ENCODE results near the gene PEBP1. TPM values are rescaled to one million over a fixed set of nuclear protein-coding genes. Genes with fewer than 3 reads are reported as not detected.

PEBP1 gene
- total RNA-seq, 1 experiment from 2014 or later = 168 TPM

DNA sequence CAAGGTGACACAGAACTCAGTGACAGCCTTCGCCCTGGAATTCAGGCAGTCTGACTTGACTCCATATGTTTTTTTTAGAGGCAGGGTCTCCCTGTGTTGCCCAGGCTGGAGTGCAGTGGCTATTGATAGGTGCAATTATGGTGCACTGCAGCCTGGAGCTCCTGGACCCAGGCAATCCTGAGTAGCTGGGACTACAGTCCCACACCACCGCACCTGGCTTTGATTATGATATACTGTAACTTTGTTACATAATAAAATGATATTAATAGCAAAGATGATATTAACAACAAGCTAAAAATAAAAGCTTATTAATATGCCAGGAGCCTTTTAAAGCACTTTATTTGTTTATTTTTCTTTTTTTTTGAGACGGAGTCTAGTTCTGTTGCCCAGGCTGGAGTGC is 41.9 kb upstream of the PEBP1 start:
- no peaks in the 10 kb centered on the region for H3K36me3 ChIP-seq (ENCODE audit: control insufficient read depth, insufficient read depth, low read length)
- no peak for ATAC-seq
- 0 out of 2 replicates have a peak, but pooled peaks cover 4% of the 10 kb centered on the region for H3K4me1 ChIP-seq (ENCODE audit: control insufficient read depth, insufficient read depth, low read length)
- no peak overlapping the region for H3K27ac ChIP-seq (ENCODE audit: low read length)
- no TSS peak for BruUV-seq (replicated peaks)
- intact Hi-C loops (cut with micrococcal nuclease; ENCODE audit: unreplicated experiment) (no loop called here), in situ Hi-C loops (cut with HindIII; ENCODE audit: low pct_unique_long_range_greater_than_20kb, low sequenced_read_pairs) (no loop called here)
- no peak overlapping the region for H3K4me3 ChIP-seq (ENCODE audit: low read depth in 2 of 2, low read length in 2 of 2)
- TF ChIP-seq TCF7L2 (IDR thresholded peaks at IDR 0.05; ENCODE audit: low read depth, low read length) = no peak
- TF ChIP-seq CTCF (IDR thresholded peaks at IDR 0.05) = no peak
- TF ChIP-seq SIN3A (IDR thresholded peaks at IDR 0.05; ENCODE audit: borderline replicate concordance, insufficient read depth, low read depth, low read length) = no peak
- no peak for TF ChIP-seq REST (IDR thresholded peaks at IDR 0.05; ENCODE audit: insufficient read depth in 1 of 2, low read depth in 2 of 2, low read length in 1 of 2)
- TF ChIP-seq POLR2AphosphoS5 (IDR thresholded peaks at IDR 0.05; ENCODE audit: low read depth, low read length) = no peak
- no peaks in the 10 kb centered on the region for H3K9me3 ChIP-seq (ENCODE audit: control insufficient read depth, insufficient read depth, low read depth, low read length)
- CTCF ChIA-PET = no interaction called here
- DNase-seq (ENCODE audit: low read depth, low spot score) = no peak
- POLR2A ChIA-PET = interaction anchor here (0.7 kb wide), 1 partner anchor 26 kb away, joined by 8 read pairs; no protein-coding TSS in a partner anchor
- no peaks in the 10 kb centered on the region for H3K27me3 ChIP-seq (ENCODE audit: control insufficient read depth, insufficient read depth, low read length)

DNA sequence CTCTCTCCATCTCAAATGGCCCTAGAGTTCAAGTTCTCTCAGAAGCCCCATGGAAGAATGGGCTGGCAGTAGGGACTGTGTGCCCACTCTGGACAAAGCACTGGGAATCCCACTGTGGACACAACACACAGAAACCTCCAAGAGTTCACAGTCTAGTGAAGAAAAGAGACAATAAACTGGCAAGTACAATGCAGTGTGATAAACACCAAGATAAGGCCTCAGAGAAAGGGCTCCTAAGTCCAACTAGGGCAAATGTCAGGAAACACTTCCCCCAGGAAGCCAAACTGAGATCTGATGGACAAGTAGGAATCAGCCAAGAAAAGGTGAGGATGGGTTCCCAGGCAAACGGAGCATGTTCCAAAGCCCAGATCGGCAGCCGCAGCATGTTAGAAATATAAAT is 37.5 kb upstream of the PEBP1 start:
- POLR2A ChIA-PET = no interaction called here
- in situ Hi-C loops (cut with HindIII; ENCODE audit: low pct_unique_long_range_greater_than_20kb, low sequenced_read_pairs) = no loop called here
- CTCF ChIA-PET = no interaction called here

More for the DNA sequence above, 37.5 kb upstream of the PEBP1 start:
- intact Hi-C loops (cut with micrococcal nuclease; ENCODE audit: unreplicated experiment) = no loop called here
- Histone ChIP-seq H3K4me3 (ENCODE audit: low read depth in 2 of 2, low read length in 2 of 2) (no peak overlapping the region), H3K9me3 (ENCODE audit: control insufficient read depth, insufficient read depth, low read depth, low read length) (no peaks in the 10 kb centered on the region), H3K36me3 (ENCODE audit: control insufficient read depth, insufficient read depth, low read length) (no peaks in the 10 kb centered on the region), H3K4me1 (ENCODE audit: control insufficient read depth, insufficient read depth, low read length) (peaks cover 12% of the 10 kb centered on the region), H3K27ac (ENCODE audit: low read length) (no peak overlapping the region), H3K27me3 (ENCODE audit: control insufficient read depth, insufficient read depth, low read length) (no peaks in the 10 kb centered on the region)
- DNase-seq (ENCODE audit: low read depth, low spot score) (no peak), ATAC-seq (no peak)
- TF ChIP-seq REST (IDR thresholded peaks at IDR 0.05; ENCODE audit: insufficient read depth in 1 of 2, low read depth in 2 of 2, low read length in 1 of 2) = no peak
- no peak for TF ChIP-seq TCF7L2 (IDR thresholded peaks at IDR 0.05; ENCODE audit: low read depth, low read length)
- no peak for TF ChIP-seq SIN3A (IDR thresholded peaks at IDR 0.05; ENCODE audit: borderline replicate concordance, insufficient read depth, low read depth, low read length)
- TF ChIP-seq CTCF (IDR thresholded peaks at IDR 0.05) = no peak
- TF ChIP-seq POLR2AphosphoS5 (IDR thresholded peaks at IDR 0.05; ENCODE audit: low read depth, low read length) = no peak
- no TSS peak for BruUV-seq (replicated peaks)

Measured in Panc1 (cell line).